HepG2 (cell line): ENCODE data around the gene TIMM17A. TPM values are rescaled to one million over a fixed set of nuclear protein-coding genes. Genes with fewer than 3 reads are reported as not detected.
"Not testable (repeated sequence)": the region's sequence is repeated elsewhere in the genome, so short reads cannot be mapped to it uniquely, and the experiment has no call there.

Experiments
- ATAC-seq: fragments of 200-7000 bp; cut with Tn5 transposase; 3 replicates; pipeline ENCODE4 v1.9.1; 2020; ENCODE audit warnings: mild to moderate bottlenecking, moderate library complexity
- BruUV-seq: library from RNA; stranded (reverse); fragments of 400-500 nt; replicated peaks from 2 replicates; lab custom pipeline; 2021; lab: Mats Ljungman, UMichigan
- CTCF ChIA-PET: fragments of 300-600 bp; formaldehyde crosslinking; extraction: SDS; loops from one replicate; lab custom pipeline; 2021; ENCODE audit warnings: low total read pairs, inconsistent platforms, low intra/inter-chr PET ratio; lab: Yijun Ruan, JAX
- POLR2A ChIA-PET: fragments of 350-600 bp; sonication (Branson Sonifier 250); formaldehyde crosslinking; loops from one replicate; lab custom pipeline; 2020; ENCODE audit warnings: antibody characterized with exemption, inconsistent platforms; lab: Yijun Ruan, JAX
- DNase-seq: peaks from one replicate; pipeline ENCODE4 v3.0.0-alpha.2; 2015; ENCODE audit warnings: low spot score
- FAIRE-seq: peaks from 3 replicates; lab custom pipeline; 2011; peaks lifted over from hg19 to GRCh38; lab: Jason Lieb, UNC
- H2AFZ ChIP-seq: one replicate; pipeline ENCODE4 v1.6.1; 2011; ENCODE audit warnings: low read length, inconsistent platforms
- H3K27ac ChIP-seq: fragments of 300-600 bp; 3 replicates; pipeline ENCODE4 v1.8.0; 2011; ENCODE audit warnings: mixed run types, mild to moderate bottlenecking, mixed read lengths, low read length, inconsistent platforms; ENCODE audit not compliant: insufficient read depth; ENCODE audit errors: extremely low read length
- H3K27me3 ChIP-seq, 2 experiments: fragments of 200-600 bp in 1 of 2; 2 replicates in 1 of 2; 3 replicates in 1 of 2; pipeline versions ENCODE4 v1.6.0 to v1.8.0; 2011; ENCODE audit warnings: low read length in 2 of 2, mild to moderate bottlenecking in 2 of 2, moderate library complexity in 2 of 2, inconsistent platforms in 1 of 2; ENCODE audit not compliant: insufficient read depth in 2 of 2, control insufficient read depth in 1 of 2
- H3K36me3 ChIP-seq, 2 experiments: fragments of 200-600 bp in 1 of 2; replicated peaks in 1 of 2; 2 replicates in 1 of 2; 3 replicates in 1 of 2; pipeline versions ENCODE4 v1.5.1 to v1.8.0; 2011; ENCODE audit warnings: low read length in 2 of 2, inconsistent platforms in 1 of 2; ENCODE audit not compliant: insufficient read depth in 2 of 2, control insufficient read depth in 1 of 2
- H3K4me1 ChIP-seq: 2 replicates; pipeline ENCODE4 v1.5.1; 2012; ENCODE audit warnings: low read length, inconsistent platforms; ENCODE audit not compliant: insufficient read depth
- H3K4me2 ChIP-seq: 2 replicates; pipeline ENCODE4 v1.6.0; 2011; ENCODE audit warnings: low read depth, low read length, inconsistent platforms
- H3K4me3 ChIP-seq, 3 experiments: fragments of 200-600 bp in 1 of 3; sonication (generic), shearing (Covaris generic) in 1 of 3; replicated peaks in 1 of 3; 2 replicates each; pipeline ENCODE4 v1.5.1; 2011 to 2016; ENCODE audit warnings: low read length in 3 of 3, inconsistent platforms in 2 of 3, low read depth in 2 of 3, mild to moderate bottlenecking in 2 of 3, control low read depth in 1 of 3, mixed read lengths in 1 of 3; ENCODE audit not compliant: insufficient read depth in 1 of 3
- H3K79me2 ChIP-seq: one replicate; pipeline ENCODE4 v1.6.1; 2011; ENCODE audit warnings: low read length, inconsistent platforms; ENCODE audit not compliant: insufficient read depth
- H3K9ac ChIP-seq: 2 replicates; pipeline ENCODE4 v1.6.0; 2011; ENCODE audit warnings: mild to moderate bottlenecking, low read depth, low read length, inconsistent platforms; ENCODE audit not compliant: insufficient read depth
- H3K9me3 ChIP-seq: 2 replicates; pipeline ENCODE4 v1.5.1; 2012; ENCODE audit warnings: mild to moderate bottlenecking, low read length
- H4K20me1 ChIP-seq: 2 replicates; pipeline ENCODE4 v1.6.0; 2011; ENCODE audit warnings: inconsistent platforms, mild to moderate bottlenecking, low read length, moderate library complexity; ENCODE audit not compliant: insufficient read depth
- GMEB1 ChIP-seq: sonication (generic); formaldehyde crosslinking; IDR thresholded peaks from 2 replicates; pipeline ENCODE4 v1.5.1; 2020; ENCODE audit warnings: missing genetic modification reagents, mild to moderate bottlenecking, borderline replicate concordance
- ZBTB20 ChIP-seq: sonication (generic); formaldehyde crosslinking; IDR thresholded peaks from 2 replicates; pipeline ENCODE4 v1.8.1; 2023; ENCODE audit warnings: missing genetic modification reagents, low read depth, mild to moderate bottlenecking, borderline replicate concordance
- ZBTB34 ChIP-seq: sonication (generic); formaldehyde crosslinking; IDR thresholded peaks from 2 replicates; pipeline ENCODE4 v1.8.0; 2022; ENCODE audit warnings: mild to moderate bottlenecking, missing genetic modification reagents
- ZBTB40 ChIP-seq, 2 experiments: fragments of 450-650 bp in 1 of 2; sonication (generic) in 1 of 2; formaldehyde crosslinking in 1 of 2; IDR thresholded peaks; 2 replicates each; pipeline versions ENCODE4 v1.6.1 to v1.8.0; 2016 to 2022; ENCODE audit warnings: antibody characterized with exemption in 1 of 2, mild to moderate bottlenecking in 1 of 2, missing genetic modification reagents in 1 of 2
- ZBTB7B ChIP-seq: sonication (generic); formaldehyde crosslinking; IDR thresholded peaks from 2 replicates; pipeline ENCODE4 v1.4.0; 2020; ENCODE audit warnings: missing genetic modification reagents
- ZKSCAN5 ChIP-seq: sonication (generic); formaldehyde crosslinking; IDR thresholded peaks from 2 replicates; pipeline ENCODE4 v1.5.1; 2020; ENCODE audit warnings: mild to moderate bottlenecking, missing genetic modification reagents
- WGBS: methylation state at CpG from one replicate; pipeline ENCODE4 v1.1.6; 2017; ENCODE audit warnings: low lambda C conversion rate; 5-methylcytosine and 5-hydroxymethylcytosine counted together
- in situ Hi-C: cut with HindIII; loops from 2 replicates; pipeline ENCODE4 v1.10.0; 2017; ENCODE audit warnings: low pct_unique_long_range_greater_than_20kb; ENCODE audit not compliant: extremely low pct_ligation_motif_present
- intact Hi-C: fragments of 100-400 bp; cut with micrococcal nuclease; formaldehyde crosslinking; loops from one replicate; pipeline ENCODE4 v1.10.0; 2022; ENCODE audit not compliant: unreplicated experiment
- polyA plus RNA-seq, 8 experiments: library from polyadenylated mRNA; depleted of rRNA in 3 of 8; stranded (reverse) in 7 of 8; unstranded in 1 of 8; fragments of >200 nt; fragmentation: Illumina TruSeq in 4 of 8; extraction: Trizol in 4 of 8; gene quantifications; 2 replicates each; pipeline versions ENCODE4 v1.2.1 to v1.2.3, GENCODE V29; 2011 to 2016; ENCODE audit warnings: low read depth in 4 of 8, missing spikeins in 1 of 8, mixed read lengths in 1 of 8; ENCODE audit not compliant: insufficient read depth in 1 of 8
- total RNA-seq, 5 experiments: library from RNA; depleted of rRNA; stranded (reverse); fragments of >200 nt; fragmentation: Illumina TruSeq; extraction: Trizol; gene quantifications; 2 replicates each; pipeline ENCODE4 v1.2.3, GENCODE V29; 2016; ENCODE audit warnings: low read depth in 1 of 5

Gene TIMM17A
- total and polyA plus RNA-seq, 2 of the 13 experiments (the other 11 are each of a cell fraction or from before 2014, with no cell fraction given), result 50.8 to 97.8 TPM

GRCh38 chr1:202018468-202019234 lies 63.3 kb downstream of the TIMM17A start (continued):
- TF ChIP-seq ZKSCAN5 (CRISPR knock-in tag) (no peak), ZBTB34 (CRISPR knock-in tag) (peak; percentile 63; the same call in 1 of the 2 replicates), GMEB1 (CRISPR knock-in tag) (no peak), ZBTB20 (CRISPR knock-in tag) (0 out of 2 replicates have a peak, but pooled peaks have one; percentile 42), ZBTB7B (CRISPR knock-in tag) (peak; percentile 70; the same call in 1 of the 2 replicates)
- TF ChIP-seq, all 625 proteins: peak for 140

- ATAC-seq, result peak; percentile 46; the same call in 2 of the 3 replicates
- CTCF ChIA-PET, result interaction anchor here (0.8 kb wide), 1 partner anchor 100 kb away, joined by 3 read pairs; no protein-coding TSS in a partner anchor
- H3K4me3 ChIP-seq, result peak overlapping the region; percentile 32 to 74 (median 34)
- H3K79me2 ChIP-seq; BruUV-seq; H2AFZ ChIP-seq; in situ Hi-C loops; FAIRE-seq; H3K27ac ChIP-seq; H3K9me3 ChIP-seq; H3K27me3 ChIP-seq; intact Hi-C loops; TF ChIP-seq ZBTB40 (IDR thresholded peaks at IDR 0.05): not testable (repeated sequence)
- DNase-seq, result peak; percentile 31
- 42% methylated on average over 8 of the region's 8 CpGs for WGBS
- peaks cover 20% of the 10 kb centered on the region; the same call in 1 of the 2 replicates for H4K20me1 ChIP-seq
- peak overlapping the region; percentile 45; the same call in 1 of the 2 replicates for H3K9ac ChIP-seq
- peaks cover 4 to 17% of the 10 kb centered on the region in 2 experiments for H3K36me3 ChIP-seq
- H3K4me1 ChIP-seq, result peaks cover 66% of the 10 kb centered on the region
- peak overlapping the region; percentile 94 for H3K4me2 ChIP-seq
- POLR2A ChIA-PET, result interaction anchor here (0.8 to 2.1 kb wide), 2 partner anchors 9 to 30 kb away, joined by 5 to 14 read pairs; partner anchors contain the start of gene ELF3
- TF ChIP-seq ZBTB40 (CRISPR knock-in tag; IDR thresholded peaks at IDR 0.05), result 0 out of 2 replicates have a peak, but pooled peaks have one; percentile 24
These were observed 63.9 kb downstream of the TIMM17A start for GRCh38 chr1:202019235-202019558.
